SU-DHL-6 (cell line): Measurements from ENCODE around the gene CLEC9A.

Source experiments
- CTCF ChIP-seq: fragments of 200-600 bp; sonication (generic); IDR thresholded peaks from one replicate; pipeline ENCODE4 v1.5.1; 2017; ENCODE audit warnings: antibody characterized with exemption, mild to moderate bottlenecking, low read length, moderate library complexity; ENCODE audit not compliant: insufficient read depth, poor library complexity, severe bottlenecking
- EZH2phosphoT487 ChIP-seq: fragments of 200-600 bp; sonication (generic), shearing (Covaris generic); conservative IDR thresholded peaks from 2 replicates; pipeline ENCODE4 v1.6.1; 2018; ENCODE audit warnings: mild to moderate bottlenecking, antibody characterized with exemption, low read length, moderate library complexity, mixed read lengths

- no peak for TF ChIP-seq CTCF
- no peak for TF ChIP-seq EZH2phosphoT487
These were observed 38.6 kb upstream of the CLEC9A start for GRCh38 chr12:9991876-9992275.
